Ishikawa (cell line): Measurements from ENCODE around the gene ERICH6.

Experiments
- CEBPB ChIP-seq: IDR thresholded peaks from 2 replicates; pipeline ENCODE4 v1.6.1; 2012
- CREB1 ChIP-seq: IDR thresholded peaks from 2 replicates; pipeline ENCODE4 v1.6.1; 2012; ENCODE audit warnings: low read depth
- EGR1 ChIP-seq: IDR thresholded peaks from 2 replicates; pipeline ENCODE4 v1.6.1; 2012
- EP300 ChIP-seq: IDR thresholded peaks from 2 replicates; pipeline ENCODE4 v1.6.1; 2012; ENCODE audit warnings: borderline replicate concordance
- FOXM1 ChIP-seq: IDR thresholded peaks from 2 replicates; pipeline ENCODE4 v1.6.1; 2012; ENCODE audit warnings: low read depth, borderline replicate concordance
- MAX ChIP-seq: IDR thresholded peaks from 2 replicates; pipeline ENCODE4 v1.6.1; 2012
- NFIC ChIP-seq: IDR thresholded peaks from 2 replicates; pipeline ENCODE4 v1.6.1; 2012
- RAD21 ChIP-seq: IDR thresholded peaks from 2 replicates; pipeline ENCODE4 v1.6.1; 2012; ENCODE audit warnings: low read depth
- TAF1 ChIP-seq: IDR thresholded peaks from 2 replicates; pipeline ENCODE4 v1.6.1; 2012; ENCODE audit warnings: low read depth, mild to moderate bottlenecking
- TEAD4 ChIP-seq: IDR thresholded peaks from 2 replicates; pipeline ENCODE4 v1.6.1; 2012
- USF1 ChIP-seq: IDR thresholded peaks from 2 replicates; pipeline ENCODE4 v1.6.1; 2012
- ZBTB7A ChIP-seq: IDR thresholded peaks from 2 replicates; pipeline ENCODE4 v1.6.1; 2012; ENCODE audit warnings: low read depth

- no peak for TF ChIP-seq CEBPB
- no peak for TF ChIP-seq RAD21
- no peak for TF ChIP-seq EP300
- TF ChIP-seq NFIC: no peak
- no peak for TF ChIP-seq TEAD4
- TF ChIP-seq TAF1: no peak
- no peak for TF ChIP-seq MAX
- no peak for TF ChIP-seq USF1
- TF ChIP-seq FOXM1: no peak
- no peak for TF ChIP-seq ZBTB7A
- no peak for TF ChIP-seq CREB1
- no peak for TF ChIP-seq EGR1
These were observed 16.1 kb downstream of the ERICH6 start for GRCh38 chr3:150687613-150688012.
